TTC549 (cell line): Measurements from ENCODE around the gene LMNB1.
"Not testable (repeated sequence)": the region's sequence is repeated elsewhere in the genome, so short reads cannot be mapped to it uniquely, and the experiment has no call there.

Source experiments
- FAIRE-seq: peaks from 2 replicates; lab custom pipeline; 2012; peaks lifted over from hg19 to GRCh38; lab: Jason Lieb, UNC

Gene LMNB1

DNA sequence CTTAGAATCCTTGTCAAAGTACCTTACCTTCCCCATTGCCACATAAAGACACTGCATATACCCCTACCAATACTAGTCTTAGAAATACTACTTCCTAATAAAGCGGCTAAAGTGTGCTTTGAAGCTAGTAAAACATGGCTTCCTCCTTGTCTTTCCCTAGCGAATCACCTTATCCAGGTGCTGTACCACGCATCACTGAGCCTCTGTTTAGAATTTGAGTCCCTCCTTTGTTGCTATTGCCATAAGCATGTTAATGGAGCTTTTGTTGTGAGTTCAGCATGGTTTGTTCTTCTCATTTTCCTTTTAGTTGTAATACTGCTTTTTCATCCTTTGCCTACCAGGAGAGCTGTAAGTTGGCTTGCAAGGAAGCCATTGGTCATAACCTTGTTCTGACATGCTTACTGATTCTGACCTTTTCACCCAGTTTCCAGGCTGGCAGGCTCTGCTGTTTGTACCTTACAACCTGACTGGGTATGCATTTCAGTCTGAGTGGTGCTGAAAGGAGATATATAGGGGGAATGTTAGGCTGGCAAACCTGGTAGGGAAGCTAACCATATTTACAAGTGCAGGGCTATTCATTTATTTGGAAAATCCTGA is 49.8 kb downstream of the LMNB1 start:
- FAIRE-seq: no peak

DNA sequence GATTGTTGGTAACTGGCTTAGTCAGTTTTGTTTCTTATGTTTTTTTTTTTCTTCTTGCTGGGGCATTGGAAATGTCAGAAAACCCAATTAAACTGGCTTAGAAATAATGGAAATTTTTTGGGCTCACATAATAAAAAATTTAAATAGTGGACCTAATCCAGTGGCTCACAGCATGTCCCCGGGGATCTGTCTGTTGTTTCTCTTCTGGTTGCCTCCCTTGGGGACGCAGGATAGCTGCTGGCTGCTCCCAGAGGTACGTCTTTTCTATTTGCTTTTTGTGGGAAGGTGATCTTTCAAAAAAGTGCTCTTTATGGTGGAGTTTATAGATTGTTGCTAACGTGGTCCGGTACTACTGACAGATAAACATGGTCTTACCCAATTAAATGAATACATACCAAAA is 52.2 kb downstream of the LMNB1 start:
- FAIRE-seq: no peak

DNA sequence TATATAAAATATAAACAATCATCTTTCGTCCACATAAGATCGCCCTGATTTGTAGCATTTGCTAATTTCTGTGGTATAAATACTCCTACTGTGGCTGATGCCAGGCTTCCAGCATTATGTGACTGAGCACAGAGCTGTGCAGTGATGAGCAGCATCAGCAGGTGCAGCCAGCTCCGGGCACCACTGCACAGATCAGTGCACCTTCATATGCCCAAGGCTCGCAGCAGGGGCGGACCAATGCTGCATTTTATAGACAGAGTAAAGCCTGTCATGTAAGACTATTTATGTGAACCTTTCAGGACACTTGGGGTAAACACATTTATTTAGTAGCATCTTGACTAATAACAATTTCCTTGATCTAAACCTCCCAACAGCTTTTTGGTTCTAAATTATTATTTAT is 53.1 kb downstream of the LMNB1 start:
- FAIRE-seq: no peak

DNA sequence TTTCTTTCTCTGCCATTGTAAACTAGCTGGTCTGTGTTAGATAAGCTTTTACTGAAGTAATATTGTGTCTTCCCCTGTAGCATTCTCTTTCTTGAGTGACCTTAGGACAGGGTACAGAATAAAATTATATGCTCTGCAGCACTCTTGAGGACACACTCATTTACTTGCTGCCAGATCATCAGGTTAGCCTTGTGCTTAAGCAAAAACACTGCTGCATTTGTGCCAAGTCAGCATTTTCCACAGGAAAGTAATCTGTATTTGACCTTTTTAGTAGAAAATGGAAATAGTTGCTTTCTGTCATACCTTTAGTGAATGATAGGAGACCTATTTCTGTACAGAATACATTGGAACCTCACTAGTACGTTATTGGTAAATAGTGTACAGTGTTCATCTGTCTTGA is 54.2 kb downstream of the LMNB1 start:
- no peak for FAIRE-seq

DNA sequence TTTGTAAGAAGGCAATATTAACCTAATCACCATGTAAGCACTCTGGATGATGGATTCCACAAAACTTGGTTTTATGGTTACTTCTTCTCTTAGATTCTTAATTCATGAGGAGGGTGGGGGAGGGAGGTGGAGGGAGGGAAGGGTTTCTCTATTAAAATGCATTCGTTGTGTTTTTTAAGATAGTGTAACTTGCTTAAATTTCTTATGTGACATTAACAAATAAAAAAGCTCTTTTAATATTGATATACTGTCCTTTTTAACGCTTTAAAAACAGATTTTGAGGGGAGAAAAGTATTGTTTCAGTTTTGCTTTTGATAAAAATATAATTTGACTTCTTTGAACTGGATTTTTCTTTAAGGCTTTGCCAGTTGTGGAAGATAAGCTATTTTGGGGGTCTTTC is 59.8 kb downstream of the LMNB1 start:
- no peak for FAIRE-seq

DNA sequence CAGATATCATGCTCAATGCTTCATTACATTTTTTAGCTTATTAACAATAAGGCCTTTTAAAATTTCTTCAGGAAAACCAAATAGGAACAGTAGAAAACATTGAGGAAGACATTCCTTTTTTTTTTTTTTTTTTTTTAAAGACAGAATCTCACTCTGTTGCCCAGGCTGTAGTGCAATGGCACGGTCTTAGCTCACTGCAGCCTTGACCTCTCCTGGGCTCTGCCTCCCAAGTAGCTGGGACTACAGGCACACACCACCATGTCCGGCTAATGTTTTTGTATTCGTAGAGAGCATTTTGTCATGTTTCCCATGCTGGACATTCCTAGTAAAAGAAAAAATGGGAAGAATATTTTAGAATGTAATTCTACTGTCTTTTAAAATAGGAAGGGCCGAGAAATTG is 60.3 kb downstream of the LMNB1 start:
- no peak for FAIRE-seq

DNA sequence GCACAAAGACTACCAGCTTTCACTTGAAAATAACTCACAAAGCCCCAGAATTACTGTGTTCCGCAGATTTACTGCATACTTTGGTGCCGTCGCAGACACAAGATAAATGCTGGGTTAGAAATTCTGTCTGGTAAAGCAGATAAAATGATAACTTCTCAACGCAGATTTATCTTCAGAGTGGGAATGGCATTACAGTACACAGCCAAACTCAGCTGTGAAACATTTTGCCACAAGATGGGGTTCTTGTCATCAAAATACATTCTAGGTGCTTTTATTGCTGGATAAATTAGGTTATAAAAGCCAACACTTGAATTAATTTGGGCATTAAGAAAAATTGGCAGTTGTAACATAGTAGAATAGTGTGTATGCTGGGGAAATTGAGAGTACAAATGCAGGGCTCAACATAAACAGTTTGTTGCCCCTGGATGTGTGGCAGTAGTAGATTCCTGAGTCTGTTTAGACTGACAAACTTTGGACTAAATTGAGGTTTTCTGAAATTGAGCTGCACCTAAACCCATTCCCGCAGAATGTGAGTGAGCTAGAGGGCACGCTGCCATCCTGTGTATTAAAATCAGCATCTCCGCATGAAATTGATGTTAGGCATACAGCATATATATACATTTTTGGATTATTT is 61.1 kb downstream of the LMNB1 start:
- FAIRE-seq: no peak

DNA sequence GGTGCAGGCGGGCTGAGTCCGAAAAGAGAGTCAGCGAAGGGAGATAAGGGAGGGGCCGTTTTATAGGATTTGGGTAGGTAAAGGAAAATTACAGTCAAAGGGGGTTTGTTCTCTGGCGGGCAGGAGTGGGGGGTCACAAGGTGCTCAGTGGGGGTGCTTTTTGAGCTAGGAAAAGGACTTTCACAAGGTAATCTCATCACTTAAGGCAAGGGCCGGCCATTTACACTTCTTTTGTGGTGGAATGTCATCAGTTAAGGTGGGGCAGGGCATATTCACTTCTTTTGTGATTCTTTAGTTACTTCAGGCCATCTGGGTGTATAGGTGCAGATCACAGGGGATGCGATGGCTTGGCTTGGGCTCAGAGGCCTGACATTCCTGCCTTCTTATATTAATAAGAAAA is 62.5 kb downstream of the LMNB1 start:
- FAIRE-seq: not testable (repeated sequence)

DNA sequence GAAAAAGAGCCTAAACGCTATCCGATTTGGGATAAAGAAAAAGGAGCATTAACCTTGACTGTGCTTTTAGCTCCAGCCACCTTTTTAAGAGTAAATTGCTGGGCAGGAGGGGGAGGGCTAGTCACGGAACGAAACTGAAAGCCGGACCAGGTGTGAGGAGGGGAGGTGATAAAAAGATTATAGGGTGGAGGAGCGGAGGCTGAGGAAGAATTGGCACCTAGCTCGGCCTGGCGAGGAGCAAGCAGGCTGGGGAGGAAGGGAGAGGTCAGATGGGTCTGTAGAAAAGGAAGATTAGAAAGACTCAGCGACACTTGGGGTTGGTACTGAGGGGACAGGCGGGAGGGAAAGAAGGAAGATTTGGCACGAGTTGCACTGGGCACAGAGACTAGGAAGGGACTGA is 66.4 kb downstream of the LMNB1 start:
- FAIRE-seq: not testable (repeated sequence)

DNA sequence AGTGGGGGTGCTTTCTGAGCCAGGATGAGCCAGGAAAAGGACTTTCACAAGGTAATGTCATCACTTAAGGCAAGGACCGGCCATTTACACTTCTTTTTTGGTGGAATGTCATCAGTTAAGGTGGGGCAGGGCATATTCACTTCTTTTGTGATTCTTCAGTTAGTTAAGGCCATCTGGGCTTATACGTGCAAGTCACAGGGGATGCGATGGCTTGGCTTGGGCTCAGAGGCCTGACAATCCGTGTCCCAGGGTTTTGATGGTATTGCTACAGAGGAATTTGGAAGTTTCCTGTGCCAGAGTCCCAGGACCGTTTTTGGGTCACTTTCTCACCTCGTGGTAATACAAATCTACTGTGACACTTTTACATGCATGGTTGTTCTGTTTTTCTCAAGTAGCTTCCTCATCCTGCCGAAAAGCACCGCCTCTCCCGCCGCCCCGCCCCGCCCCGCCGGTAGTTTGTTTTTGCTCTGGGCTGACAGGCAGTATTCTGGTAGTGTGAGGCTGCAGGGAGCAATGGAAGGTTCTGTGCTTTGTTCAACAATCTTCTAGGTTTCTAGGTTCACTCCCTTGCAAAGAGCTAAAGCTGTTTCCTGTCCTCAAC is 68.6 kb downstream of the LMNB1 start:
- not testable (repeated sequence) for FAIRE-seq

DNA sequence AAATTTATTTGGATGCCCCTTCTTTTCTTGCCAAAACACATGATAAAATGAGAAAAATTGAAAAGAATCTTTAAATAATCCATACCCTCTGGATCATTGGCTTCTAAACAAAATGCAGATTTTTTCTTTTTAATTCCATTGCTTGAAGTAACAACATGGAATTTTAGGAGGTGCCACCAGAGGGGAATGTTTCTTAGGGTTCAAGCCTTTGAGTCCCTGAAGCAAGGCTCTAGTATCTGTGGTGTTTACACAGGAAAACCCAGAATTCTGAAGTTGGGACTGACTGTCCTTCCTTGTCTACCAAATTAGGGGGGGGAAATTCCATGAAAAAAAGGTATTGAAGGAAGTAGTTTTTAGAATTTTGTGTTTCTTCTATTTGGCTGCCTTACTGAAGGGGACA is 69.4 kb downstream of the LMNB1 start:
- FAIRE-seq: no peak

DNA sequence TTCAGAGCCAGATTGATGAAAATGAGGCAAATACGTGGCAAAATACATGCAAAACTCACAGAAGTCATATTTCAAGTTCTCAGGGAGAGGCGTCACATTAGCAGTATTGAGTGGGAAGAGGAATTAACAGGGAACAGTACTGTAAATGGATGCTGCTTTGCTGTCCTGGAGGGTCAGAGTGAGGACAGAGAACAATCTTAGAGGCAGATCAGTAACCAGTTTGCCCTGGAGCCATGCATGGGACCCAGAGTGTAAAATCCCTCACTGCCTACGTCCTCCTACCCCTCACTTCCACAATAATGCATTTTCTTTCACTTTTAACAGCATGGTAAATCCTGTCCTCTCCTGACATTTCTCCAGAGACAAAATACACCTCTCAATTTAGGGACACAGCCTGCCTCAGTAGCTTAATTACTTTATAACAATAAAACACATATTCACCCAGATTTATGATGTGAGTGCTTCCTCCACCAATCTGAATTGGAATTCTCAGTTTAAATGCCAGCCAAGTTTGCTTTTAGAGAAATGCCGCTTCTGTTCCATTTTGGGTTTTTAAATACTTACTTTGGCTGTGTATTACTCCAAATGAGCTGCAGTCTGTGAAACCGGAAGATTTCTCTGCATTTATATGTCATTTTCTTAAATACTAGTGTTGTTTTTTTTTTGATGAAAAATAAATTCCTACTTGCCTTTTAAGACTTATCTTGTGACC is 70.0 kb downstream of the LMNB1 start:
- no peak for FAIRE-seq

DNA sequence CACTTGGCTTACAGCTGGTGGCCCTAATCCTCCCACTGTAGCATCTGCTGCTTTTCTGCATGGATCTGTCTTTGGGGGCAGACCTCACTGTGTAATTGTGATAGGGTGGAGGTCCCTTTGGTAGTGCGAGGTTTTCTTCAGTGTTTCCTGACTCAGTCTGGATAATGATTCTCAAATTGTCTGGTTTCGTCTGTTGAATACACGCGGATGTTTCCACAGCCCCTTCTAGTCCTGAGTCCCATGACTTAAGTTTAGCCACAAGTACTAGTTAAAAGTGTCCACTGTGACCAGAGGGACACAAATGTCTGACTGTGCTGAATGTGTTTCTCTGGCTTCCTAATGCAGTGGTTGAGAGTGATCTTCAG is 70.5 kb downstream of the LMNB1 start:
- no peak for FAIRE-seq

DNA sequence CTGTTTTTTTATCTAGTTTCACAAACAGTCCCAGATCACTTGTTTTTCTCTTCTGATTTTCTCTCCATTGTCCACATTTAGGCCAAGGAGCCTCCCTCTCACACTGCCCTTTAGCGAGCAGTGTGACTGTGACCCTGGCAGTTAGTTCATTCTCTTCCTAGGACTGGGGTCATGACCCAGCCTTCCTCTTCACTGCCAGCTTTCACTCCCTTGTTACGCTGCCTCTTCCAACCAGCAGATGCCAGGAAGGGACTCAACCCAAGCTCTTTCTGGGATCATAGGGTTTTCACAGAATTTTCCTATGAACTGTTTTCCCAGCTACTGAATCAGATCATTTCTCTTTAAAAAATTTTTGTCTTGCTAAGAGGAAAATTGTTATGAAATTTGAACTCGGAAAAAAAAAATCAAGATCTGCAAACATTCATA is 70.9 kb downstream of the LMNB1 start:
- no peak for FAIRE-seq

DNA sequence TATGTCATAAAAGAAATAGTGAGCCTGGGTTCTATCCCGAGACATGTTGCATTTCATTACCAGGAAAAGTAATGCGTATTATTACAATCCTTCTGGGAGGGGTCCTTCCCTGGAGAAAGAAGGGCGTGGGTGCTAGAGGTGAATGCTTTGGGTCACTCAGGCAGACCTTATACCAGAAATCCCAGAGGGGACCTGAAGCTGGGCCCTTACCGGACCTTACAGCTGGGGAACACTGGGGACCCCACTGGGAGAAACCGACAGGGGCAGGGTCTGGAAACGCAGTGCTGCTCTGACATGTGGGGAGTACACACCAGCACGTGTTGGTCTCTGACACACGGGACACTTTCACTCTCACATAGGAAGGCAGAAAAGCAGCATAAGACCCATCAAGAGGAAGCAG is 71.3 kb downstream of the LMNB1 start:
- FAIRE-seq: no peak

DNA sequence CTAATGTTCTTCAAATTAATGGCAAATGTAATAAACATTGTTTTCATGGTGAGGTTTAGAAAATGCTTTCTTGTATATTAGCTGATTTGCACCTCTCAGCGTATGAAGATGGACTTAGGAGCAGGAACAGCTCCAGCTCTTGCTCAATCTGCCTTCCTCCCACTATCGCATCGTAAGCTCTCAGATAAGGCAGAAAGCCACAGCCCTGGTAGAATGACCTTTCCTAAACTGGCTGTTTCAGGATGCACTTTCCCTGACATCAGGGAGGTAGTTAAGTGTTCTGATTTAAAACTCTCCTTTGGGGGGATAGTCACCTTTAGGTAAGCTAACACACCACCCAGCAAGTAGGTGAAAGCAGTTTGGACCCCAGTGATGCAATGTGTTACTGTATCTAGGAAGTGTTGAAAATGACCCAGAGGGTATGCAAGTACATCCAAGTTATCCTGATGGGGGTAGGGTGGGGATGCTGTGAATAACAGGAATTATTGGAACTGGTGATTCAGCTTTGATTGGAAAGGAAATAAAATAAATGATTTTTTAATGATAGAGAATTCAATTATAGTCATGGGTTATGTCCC is 72.3 kb downstream of the LMNB1 start:
- FAIRE-seq: no peak

DNA sequence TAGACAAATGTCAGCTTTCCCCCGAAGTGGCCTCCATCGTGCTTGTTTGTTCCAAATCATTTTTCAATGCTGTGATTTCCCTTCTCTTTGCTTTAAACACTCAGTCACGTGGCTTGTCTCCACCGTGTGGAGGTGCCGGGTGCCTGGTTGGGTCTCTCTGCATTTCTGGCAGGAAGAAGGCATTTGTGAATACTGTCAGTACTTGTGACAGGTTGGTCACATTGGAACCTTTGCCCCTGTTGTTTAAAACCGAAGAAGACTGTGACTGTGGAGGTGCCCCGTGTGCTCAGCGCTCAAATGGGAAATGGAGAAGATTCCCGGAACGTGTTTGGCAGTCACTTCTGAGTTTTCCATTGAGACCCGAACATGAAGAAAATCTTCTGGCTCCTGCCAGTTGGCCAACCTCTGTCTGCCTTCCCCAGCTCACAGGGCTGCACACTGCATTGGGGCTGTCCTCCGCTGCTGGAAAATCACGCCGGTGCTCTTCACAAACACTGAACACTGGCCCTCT is 74.6 kb downstream of the LMNB1 start:
- no peak for FAIRE-seq

DNA sequence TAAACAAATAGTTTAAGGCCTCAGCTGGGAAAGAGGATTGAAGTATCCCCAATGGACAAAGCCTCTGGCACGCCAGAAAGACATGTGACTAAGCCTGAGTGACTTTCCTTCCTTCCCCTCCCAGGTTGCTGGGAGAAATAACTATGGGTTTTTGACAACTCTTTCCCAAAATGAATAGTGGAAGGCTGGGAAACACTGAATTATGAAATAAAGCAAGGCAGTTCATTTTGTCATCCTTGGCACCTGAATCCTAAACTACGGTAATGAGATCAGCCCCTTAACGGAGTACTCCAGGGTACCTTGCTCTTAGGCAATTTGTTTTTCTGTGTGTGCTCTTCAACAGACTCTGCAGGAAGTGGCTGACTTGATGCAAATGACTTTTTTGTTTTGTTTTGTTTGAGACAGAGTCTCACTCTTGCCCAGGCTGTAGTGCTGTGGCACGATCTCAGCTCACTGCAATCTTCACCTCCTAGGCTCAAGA is 75.2 kb downstream of the LMNB1 start:
- FAIRE-seq: no peak

DNA sequence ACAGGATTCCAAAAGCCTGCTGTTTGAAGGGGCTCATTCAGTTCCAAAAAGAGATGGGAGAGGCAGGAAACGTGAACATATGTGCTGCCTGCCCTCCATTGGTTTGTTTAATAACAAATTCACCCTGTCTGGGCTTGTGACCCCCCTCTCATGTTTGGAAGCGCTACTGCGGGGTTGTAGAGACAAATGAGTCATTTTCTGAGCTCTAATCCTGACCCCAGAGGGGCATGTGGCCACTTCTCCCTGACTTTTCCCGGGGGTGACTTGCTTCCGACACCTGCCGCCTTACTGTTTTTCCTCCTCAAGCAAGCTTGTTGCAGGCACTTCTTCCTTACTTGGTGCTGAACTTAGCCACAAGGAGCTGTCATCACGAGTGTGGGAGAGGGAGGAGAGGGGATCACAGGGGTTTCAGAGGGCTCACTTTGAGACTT is 75.9 kb downstream of the LMNB1 start:
- no peak for FAIRE-seq

DNA sequence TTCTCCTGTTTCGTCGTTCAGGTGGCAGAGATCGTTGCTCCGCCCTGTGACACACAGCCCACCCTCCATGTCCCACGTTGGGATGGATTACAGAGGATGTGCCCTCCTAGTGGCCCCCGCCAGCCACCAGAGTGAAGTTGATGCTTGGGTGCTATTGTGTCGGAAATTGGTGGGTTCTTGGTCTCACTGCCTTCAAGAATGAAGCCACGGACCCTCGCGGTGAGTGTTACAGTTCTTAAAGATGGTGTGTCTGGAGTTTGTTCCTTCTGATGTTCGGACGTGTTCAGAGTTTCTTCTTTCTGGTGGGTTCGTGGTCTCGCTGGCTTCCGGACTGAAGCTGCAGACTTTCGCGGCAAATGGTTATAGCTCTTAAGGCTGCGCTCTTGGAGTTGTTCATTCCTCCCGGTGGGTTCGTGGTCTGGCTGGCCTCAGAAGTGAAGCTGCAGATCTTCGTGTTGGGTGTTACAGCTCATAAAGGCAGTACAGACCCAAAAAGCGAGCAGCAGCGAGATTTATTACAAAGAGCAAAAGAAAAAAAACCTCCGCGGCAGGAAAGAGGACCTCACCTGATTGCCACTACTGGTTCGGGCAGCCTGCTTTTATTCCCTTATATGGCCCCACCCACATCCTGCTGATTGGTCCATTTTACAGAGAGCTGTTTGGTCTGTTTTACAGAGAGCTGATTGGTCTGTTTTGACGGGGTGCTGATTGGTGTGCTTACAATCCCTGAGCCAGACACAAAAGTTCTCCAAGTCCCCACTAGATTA is 76.8 kb downstream of the LMNB1 start:
- FAIRE-seq: not testable (repeated sequence)

DNA sequence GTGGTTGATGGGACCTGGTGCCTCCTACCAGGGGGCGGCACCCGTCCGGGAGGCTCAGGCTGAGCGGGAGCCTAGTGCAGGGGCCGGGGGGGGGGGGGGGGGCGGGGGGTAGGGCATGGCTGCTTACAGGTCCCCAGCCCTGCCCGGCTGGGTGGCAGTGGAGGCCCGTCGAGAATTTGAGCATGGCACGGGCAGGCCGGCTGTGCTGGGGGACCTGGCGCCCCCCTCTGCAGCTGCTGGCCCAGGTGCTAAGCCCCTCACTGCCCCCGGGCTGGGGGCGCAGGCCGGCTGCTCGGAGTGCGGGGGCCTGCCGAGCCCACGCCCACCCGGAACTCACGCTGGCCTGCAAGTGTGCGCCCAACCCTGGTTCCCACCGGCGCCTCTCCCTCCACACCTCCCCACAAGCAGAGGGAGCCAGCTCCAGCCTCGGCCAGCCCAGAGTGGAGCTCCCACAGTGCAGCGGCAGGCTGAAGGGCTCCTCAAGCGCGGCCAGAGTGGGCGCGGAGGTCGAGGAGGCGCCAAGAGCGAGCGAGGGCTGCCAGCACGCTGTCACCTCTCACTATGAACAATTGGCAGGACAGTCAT is 77.7 kb downstream of the LMNB1 start:
- no peak for FAIRE-seq

DNA sequence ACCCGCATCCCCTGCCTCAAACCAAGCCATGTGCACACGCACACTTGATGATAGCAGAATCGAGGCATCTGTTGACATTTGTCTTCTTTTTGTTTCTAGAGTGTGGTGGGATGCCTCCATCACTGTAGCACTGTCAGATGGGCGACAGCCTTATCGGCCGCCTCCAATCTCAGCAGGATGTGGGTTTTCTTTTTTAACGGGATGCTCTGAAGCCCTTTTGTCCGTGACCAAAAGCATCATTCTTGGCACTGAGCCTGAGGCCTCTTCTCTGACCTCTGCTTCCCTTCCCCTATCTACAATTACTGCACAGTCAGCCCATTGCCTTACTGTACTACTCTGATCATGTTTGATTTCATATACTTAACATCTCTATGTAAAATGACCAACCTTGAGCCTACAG is 78.3 kb downstream of the LMNB1 start:
- no peak for FAIRE-seq
